H1 (cell line): Measurements from ENCODE around the gene SRRM5. TPM values are rescaled to one million over a fixed set of nuclear protein-coding genes. Genes with fewer than 3 reads are reported as not detected.

Source experiments
- CBX8 ChIP-seq: fragments of 300-800, 300-1000 bp; sonication (generic); IDR thresholded peaks from 2 replicates; pipeline ENCODE4 v1.7.1; 2016; ENCODE audit warnings: low read depth, low read length, borderline replicate concordance
- CHD7 ChIP-seq: fragments of 300-600 bp; sonication (generic); IDR thresholded peaks from 2 replicates; pipeline ENCODE4 v1.7.1; 2012; ENCODE audit warnings: low read length, moderate library complexity, mild to moderate bottlenecking, inconsistent platforms; ENCODE audit not compliant: insufficient replicate concordance
- CTCF ChIP-seq, 3 experiments: IDR thresholded peaks; 1 replicate in 2 of 3; 2 replicates in 1 of 3; pipeline versions ENCODE4 v1.5.1 to v1.6.1; 2011; ENCODE audit warnings: low read length in 3 of 3, mild to moderate bottlenecking in 3 of 3, inconsistent platforms in 2 of 3, low read depth in 1 of 3, moderate library complexity in 1 of 3; ENCODE audit not compliant: insufficient read depth in 1 of 3; ENCODE audit errors: control extremely low read depth in 1 of 3
- EP300 ChIP-seq, 2 experiments: IDR thresholded peaks; 1 replicate in 1 of 2; 2 replicates in 1 of 2; pipeline ENCODE4 v1.6.1; 2011 to 2012; ENCODE audit warnings: low read depth in 2 of 2, low read length in 2 of 2, mild to moderate bottlenecking in 2 of 2, borderline replicate concordance in 1 of 2, inconsistent platforms in 1 of 2, moderate library complexity in 1 of 2
- JUN ChIP-seq: IDR thresholded peaks from 2 replicates; pipeline ENCODE4 v1.6.1; 2011; ENCODE audit warnings: low read depth, mild to moderate bottlenecking, improper control_type of control experiment, low read length
- RAD21 ChIP-seq, 2 experiments: IDR thresholded peaks in 1 of 2; conservative IDR thresholded peaks in 1 of 2; 2 replicates each; pipeline ENCODE4 v1.6.1; 2011; ENCODE audit warnings: low read depth in 2 of 2, low read length in 2 of 2, improper control_type of control experiment in 1 of 2, inconsistent platforms in 1 of 2, mild to moderate bottlenecking in 1 of 2, moderate library complexity in 1 of 2
- RNF2 ChIP-seq: fragments of 200-900, 300-1000 bp; sonication (generic); IDR thresholded peaks from 2 replicates; pipeline ENCODE4 v1.7.1; 2016; ENCODE audit warnings: borderline replicate concordance, low read depth, mild to moderate bottlenecking, antibody characterized with exemption, low read length; ENCODE audit not compliant: poor library complexity, severe bottlenecking; ENCODE audit errors: missing control alignments
- TCF12 ChIP-seq: IDR thresholded peaks from 2 replicates; pipeline ENCODE4 v1.6.1; 2011; ENCODE audit warnings: low read depth, mild to moderate bottlenecking, low read length
- polyA plus RNA-seq, 7 experiments: library from polyadenylated mRNA; depleted of rRNA in 3 of 7; stranded (reverse) in 5 of 7; unstranded in 2 of 7; fragments of >200 nt in 5 of 7; fragments of 200-250 nt in 2 of 7; gene quantifications; 1 replicate in 5 of 7; 2 replicates in 1 of 7; 4 replicates in 1 of 7; pipeline versions ENCODE4 v1.2.1 to v1.2.3, GENCODE V29; 2011 to 2013; ENCODE audit warnings: missing spikeins in 2 of 7, mixed read lengths in 2 of 7
- total RNA-seq: library from RNA; stranded (reverse); fragmentation: NEBNext Ultra II Directional; extraction: Animal tissue kit (Norgen Biotek cat#: 25700); gene quantifications from 2 replicates; pipeline ENCODE4 v1.2.1, GENCODE V29; 2021

SRRM5 gene
- total and polyA plus RNA-seq, 2 of the 8 experiments (the other 6 are each of a cell fraction or from before 2014, with no cell fraction given), result 0.06 to 0.11 TPM

DNA sequence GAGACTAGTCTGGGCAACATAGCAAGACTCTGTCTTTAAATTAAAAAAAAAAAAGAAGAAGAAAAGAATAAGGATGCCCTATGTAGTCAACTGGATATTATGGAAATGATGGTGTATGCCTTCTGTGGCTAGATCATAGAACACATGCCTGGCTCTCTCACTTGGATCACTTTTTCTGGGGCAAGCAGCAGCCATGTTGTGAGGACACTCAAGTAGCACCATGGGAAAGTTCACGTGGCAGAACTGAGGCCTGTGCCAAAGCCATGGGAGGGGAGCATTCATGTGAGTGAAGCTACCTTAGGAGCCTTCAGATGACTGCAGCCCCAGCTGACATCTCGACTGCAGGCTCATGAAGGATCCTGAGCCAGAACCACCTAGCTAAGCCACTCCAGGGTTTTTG lies 46.1 kb downstream of the SRRM5 start (continued):
- TF ChIP-seq CHD7 (no peak), RAD21 (IDR thresholded peaks at IDR 0.05 in 1 of 2, conservative IDR thresholded peaks at IDR 0.05 in 1 of 2; ENCODE audit: low read depth in 2 of 2, low read length in 2 of 2) (no peak), CBX8 (no peak), TCF12 (no peak), EP300 (IDR thresholded peaks at IDR 0.05; ENCODE audit: borderline replicate concordance in 1 of 2, low read depth in 2 of 2, low read length in 2 of 2) (no peak), CTCF (IDR thresholded peaks at IDR 0.05; ENCODE audit: control extremely low read depth in 1 of 3, insufficient read depth in 1 of 3, low read depth in 1 of 3, low read length in 3 of 3) (no peak), RNF2 (no peak), JUN (no peak)
